Calu3 (cell line): ENCODE measurements around the gene BLTP3A. TPM values are rescaled to one million over a fixed set of nuclear protein-coding genes. Genes with fewer than 3 reads are reported as not detected.
"Not testable (repeated sequence)": the region's sequence is repeated elsewhere in the genome, so short reads cannot be mapped to it uniquely, and the experiment has no call there.

Experiments
- BruUV-seq: library from RNA; stranded (reverse); fragments of 400-500 nt; replicated peaks from 2 replicates; lab custom pipeline; 2021; lab: Mats Ljungman, UMichigan
- CTCF ChIA-PET: fragments of 300-600 bp; sonication (Branson Sonifier 250); formaldehyde crosslinking; loops from one replicate; lab custom pipeline; 2022; ENCODE audit warnings: antibody characterized with exemption; lab: Charles Lee
- DNase-seq: peaks from one replicate; pipeline ENCODE4 v3.0.0; 2022
- H3K27ac Mint-ChIP-seq: one replicate; pipeline ENCODE4 v1.8.0; 2022; ENCODE audit warnings: mixed read lengths; ENCODE audit not compliant: unreplicated experiment
- H3K27me3 Mint-ChIP-seq: one replicate; pipeline ENCODE4 v1.8.0; 2022; ENCODE audit warnings: mixed read lengths; ENCODE audit not compliant: unreplicated experiment
- H3K36me3 Mint-ChIP-seq: one replicate; pipeline ENCODE4 v1.8.0; 2022; ENCODE audit warnings: mild to moderate bottlenecking, moderate library complexity, mixed read lengths; ENCODE audit not compliant: insufficient read depth, unreplicated experiment
- H3K4me1 Mint-ChIP-seq: one replicate; pipeline ENCODE4 v1.8.0; 2022; ENCODE audit warnings: mild to moderate bottlenecking, low read depth, mixed read lengths; ENCODE audit not compliant: unreplicated experiment
- H3K4me3 Mint-ChIP-seq: one replicate; pipeline ENCODE4 v1.8.0; 2022; ENCODE audit warnings: mild to moderate bottlenecking, low read depth, moderate library complexity, mixed read lengths; ENCODE audit not compliant: unreplicated experiment
- H3K9me3 Mint-ChIP-seq: one replicate; pipeline ENCODE4 v1.8.0; 2022; ENCODE audit warnings: low read depth, mixed read lengths; ENCODE audit not compliant: unreplicated experiment
- intact Hi-C: fragments of 100-400 bp; cut with micrococcal nuclease; formaldehyde crosslinking; loops from one replicate; pipeline ENCODE4 v1.10.0; 2022; ENCODE audit not compliant: unreplicated experiment
- total RNA-seq: library from RNA; stranded (reverse); gene quantifications from 2 replicates; pipeline ENCODE4 v1.2.3, GENCODE V29; 2022
- TF ChIP-seq, protein P1 (sequence below): fragments of 200-600 bp; IDR thresholded peaks from one replicate; pipeline ENCODE4 v1.8.0; 2022; ENCODE audit warnings: antibody characterized with exemption; ENCODE audit not compliant: unreplicated experiment

Gene BLTP3A
- total RNA-seq, 1 experiment from 2014 or later, result 33.4 TPM

DNA sequence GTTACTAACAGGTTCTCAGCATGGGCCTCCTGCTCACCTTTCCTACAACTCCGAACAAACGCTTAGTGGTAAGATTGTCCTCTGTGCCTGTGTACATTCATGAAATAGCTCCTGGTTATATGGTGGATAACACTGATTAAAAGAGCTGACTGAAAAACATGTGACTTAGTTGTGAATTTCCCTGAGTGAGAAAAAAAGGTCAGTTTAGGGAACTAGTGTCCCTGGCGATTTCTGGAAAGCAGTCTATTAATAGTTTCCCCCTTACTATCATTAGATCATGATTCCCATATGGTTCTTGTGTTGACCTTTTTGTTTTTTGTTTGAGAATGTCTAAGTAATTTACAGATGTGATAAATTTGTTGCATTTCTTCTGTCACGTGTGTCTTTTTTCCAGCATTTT is 18.9 kb upstream of the BLTP3A start:
- H3K36me3 Mint-ChIP-seq, result peaks cover 65% of the 10 kb centered on the region
- no peaks in the 10 kb centered on the region for H3K9me3 Mint-ChIP-seq
- DNase-seq, result no peak
- no peak overlapping the region for H3K4me3 Mint-ChIP-seq
- no peak overlapping the region for H3K27ac Mint-ChIP-seq
- no peaks in the 10 kb centered on the region for H3K27me3 Mint-ChIP-seq
- no TSS peak for BruUV-seq
- intact Hi-C loops, result no loop called here
- TF ChIP-seq, protein P1, sequence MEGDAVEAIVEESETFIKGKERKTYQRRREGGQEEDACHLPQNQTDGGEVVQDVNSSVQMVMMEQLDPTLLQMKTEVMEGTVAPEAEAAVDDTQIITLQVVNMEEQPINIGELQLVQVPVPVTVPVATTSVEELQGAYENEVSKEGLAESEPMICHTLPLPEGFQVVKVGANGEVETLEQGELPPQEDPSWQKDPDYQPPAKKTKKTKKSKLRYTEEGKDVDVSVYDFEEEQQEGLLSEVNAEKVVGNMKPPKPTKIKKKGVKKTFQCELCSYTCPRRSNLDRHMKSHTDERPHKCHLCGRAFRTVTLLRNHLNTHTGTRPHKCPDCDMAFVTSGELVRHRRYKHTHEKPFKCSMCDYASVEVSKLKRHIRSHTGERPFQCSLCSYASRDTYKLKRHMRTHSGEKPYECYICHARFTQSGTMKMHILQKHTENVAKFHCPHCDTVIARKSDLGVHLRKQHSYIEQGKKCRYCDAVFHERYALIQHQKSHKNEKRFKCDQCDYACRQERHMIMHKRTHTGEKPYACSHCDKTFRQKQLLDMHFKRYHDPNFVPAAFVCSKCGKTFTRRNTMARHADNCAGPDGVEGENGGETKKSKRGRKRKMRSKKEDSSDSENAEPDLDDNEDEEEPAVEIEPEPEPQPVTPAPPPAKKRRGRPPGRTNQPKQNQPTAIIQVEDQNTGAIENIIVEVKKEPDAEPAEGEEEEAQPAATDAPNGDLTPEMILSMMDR, result no peak
- CTCF ChIA-PET, result no interaction called here
- no peaks in the 10 kb centered on the region for H3K4me1 Mint-ChIP-seq

DNA sequence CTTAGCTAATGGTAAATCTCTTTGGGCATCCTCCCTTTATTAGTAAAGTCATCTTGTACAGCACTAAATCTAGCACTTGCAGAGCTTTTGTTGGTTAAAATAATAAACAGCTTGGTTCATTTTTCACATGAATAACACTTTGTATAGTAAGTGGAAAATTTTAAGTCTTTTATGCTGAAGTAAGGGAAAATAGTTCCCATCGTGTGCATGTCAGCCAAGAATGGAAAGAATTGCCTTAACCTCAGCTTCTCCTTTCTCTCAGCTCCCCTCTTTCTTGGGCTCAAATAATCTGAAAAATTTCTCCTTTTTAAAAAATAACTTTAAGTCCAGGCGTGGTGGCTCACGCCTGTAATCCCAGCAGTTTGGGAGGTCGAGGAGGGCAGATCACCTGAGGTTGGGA is 18.0 kb upstream of the BLTP3A start:
- BruUV-seq, result no TSS peak
- no peaks in the 10 kb centered on the region for H3K9me3 Mint-ChIP-seq

DNA sequence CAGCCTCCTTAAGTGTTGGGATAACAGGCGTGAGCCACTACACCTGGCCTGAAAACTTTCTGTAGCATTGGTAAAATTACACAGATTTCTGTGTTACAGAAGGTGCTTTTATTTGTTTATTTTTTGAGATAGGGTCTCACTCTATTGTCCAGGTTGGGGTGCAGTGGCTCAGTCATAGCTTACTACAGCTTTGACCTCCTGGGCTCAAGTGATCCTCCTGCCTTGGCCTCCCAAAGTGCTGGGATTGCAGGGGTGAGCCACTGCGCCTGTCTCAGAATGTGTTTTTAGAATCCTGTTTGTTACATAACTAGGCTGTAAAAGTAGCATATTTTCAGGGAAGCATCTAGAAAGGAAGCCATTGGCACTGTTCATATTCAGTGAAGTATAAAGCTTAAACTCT is 16.9 kb upstream of the BLTP3A start:
- intact Hi-C loops, result no loop called here
- CTCF ChIA-PET, result interaction anchor here (0.6 to 1.4 kb wide), 3 partner anchors 9 to 387 kb away, joined by 3 to 5 read pairs (median 4); partner anchors contain the start of gene BLTP3A
- BruUV-seq, result no TSS peak

More for the DNA sequence above, 18.0 kb upstream of the BLTP3A start:
- no peaks in the 10 kb centered on the region for H3K4me1 Mint-ChIP-seq
- intact Hi-C loops, result no loop called here
- DNase-seq, result no peak
- TF ChIP-seq, protein P1, result no peak
- no peaks in the 10 kb centered on the region for H3K27me3 Mint-ChIP-seq
- peaks cover 55% of the 10 kb centered on the region for H3K36me3 Mint-ChIP-seq
- CTCF ChIA-PET, result interaction anchor here (1.4 kb wide), 1 partner anchor 18 kb away, joined by 3 read pairs; the partner anchor contains the start of gene BLTP3A
- no peak overlapping the region for H3K27ac Mint-ChIP-seq
- H3K4me3 Mint-ChIP-seq, result no peak overlapping the region

GRCh38 chr6:34785375-34785774 is 6.5 kb upstream of the BLTP3A start:
- H3K4me1 Mint-ChIP-seq, H3K4me3 Mint-ChIP-seq, H3K9me3 Mint-ChIP-seq, H3K36me3 Mint-ChIP-seq, H3K27me3 Mint-ChIP-seq, BruUV-seq, H3K27ac Mint-ChIP-seq, DNase-seq, intact Hi-C loops: not testable (repeated sequence)
- CTCF ChIA-PET, result interaction anchor here (0.6 kb wide), 1 partner anchor 342 kb away, joined by 4 read pairs; no protein-coding TSS in a partner anchor

More for the DNA sequence above, 16.9 kb upstream of the BLTP3A start:
- peaks cover 46% of the 10 kb centered on the region for H3K36me3 Mint-ChIP-seq
- TF ChIP-seq, protein P1, result no peak
- no peaks in the 10 kb centered on the region for H3K27me3 Mint-ChIP-seq
- DNase-seq, result no peak
- no peak overlapping the region for H3K4me3 Mint-ChIP-seq
- no peaks in the 10 kb centered on the region for H3K9me3 Mint-ChIP-seq
- no peaks in the 10 kb centered on the region for H3K4me1 Mint-ChIP-seq
- no peak overlapping the region for H3K27ac Mint-ChIP-seq

- DNase-seq, H3K9me3 Mint-ChIP-seq, BruUV-seq, H3K4me3 Mint-ChIP-seq, intact Hi-C loops, H3K27me3 Mint-ChIP-seq, H3K27ac Mint-ChIP-seq, CTCF ChIA-PET: not testable (repeated sequence)
- peaks cover 15% of the 10 kb centered on the region for H3K4me1 Mint-ChIP-seq
- peaks cover 21% of the 10 kb centered on the region for H3K36me3 Mint-ChIP-seq
Observed at GRCh38 chr6:34787152-34787551, 4.7 kb upstream of the BLTP3A start.
